SU-DHL-6 (cell line): ENCODE measurements around the gene HOXD10.

Experiments
- H2AFZ ChIP-seq: fragments of 200-600 bp; sonication (generic); 2 replicates; pipeline ENCODE4 v1.6.1; 2014; ENCODE audit warnings: low read depth, mild to moderate bottlenecking, moderate library complexity, mixed read lengths, antibody characterized with exemption, low read length; ENCODE audit not compliant: severe bottlenecking
- H3F3A ChIP-seq: fragments of 200-600 bp; shearing (Covaris generic); 2 replicates; pipeline ENCODE4 v1.6.0; 2016; ENCODE audit warnings: antibody characterized with exemption, mild to moderate bottlenecking; ENCODE audit not compliant: insufficient read depth
- H3K27ac ChIP-seq: fragments of 200-600 bp; sonication (generic); 2 replicates; pipeline ENCODE4 v1.5.1; 2016; ENCODE audit warnings: low read depth, mild to moderate bottlenecking, low read length, moderate library complexity, mixed read lengths
- H3K27me3 ChIP-seq: fragments of 200-600 bp; sonication (generic), shearing (Covaris generic); 2 replicates; pipeline ENCODE4 v1.6.0; 2014; ENCODE audit warnings: mild to moderate bottlenecking, low read length
- H3K36me3 ChIP-seq: fragments of 200-600 bp; sonication (generic); 2 replicates; pipeline ENCODE4 v1.6.1; 2014; ENCODE audit warnings: mild to moderate bottlenecking, low read length, mixed read lengths
- H3K4me2 ChIP-seq: fragments of 300-600, 200-600 bp; shearing (Covaris generic), sonication (generic); 2 replicates; pipeline ENCODE4 v1.6.0; 2014; ENCODE audit warnings: low read length, low read depth, mild to moderate bottlenecking; ENCODE audit not compliant: poor library complexity, severe bottlenecking
- H3K4me3 ChIP-seq: fragments of 200-600 bp; sonication (generic); 2 replicates; pipeline ENCODE4 v1.5.1; 2014; ENCODE audit warnings: antibody characterized with exemption, low read length, mild to moderate bottlenecking, mixed read lengths; ENCODE audit not compliant: insufficient read depth, poor library complexity, severe bottlenecking
- H3K79me2 ChIP-seq: fragments of 200-600 bp; sonication (generic); 2 replicates; pipeline ENCODE4 v1.6.1; 2014; ENCODE audit warnings: mild to moderate bottlenecking, low read length, moderate library complexity; ENCODE audit not compliant: insufficient read depth
- H3K9ac ChIP-seq: fragments of 200-600 bp; sonication (generic); 2 replicates; pipeline ENCODE4 v1.7.0; 2014; ENCODE audit warnings: mild to moderate bottlenecking, low read length
- H3K9me2 ChIP-seq: fragments of 200-600 bp; sonication (generic); replicated peaks from 2 replicates; pipeline ENCODE4 v1.6.1; 2014; ENCODE audit warnings: low read length; ENCODE audit not compliant: insufficient read depth
- H3K9me3 ChIP-seq: fragments of 200-600 bp; sonication (generic); 2 replicates; pipeline ENCODE4 v1.6.1; 2014; ENCODE audit warnings: low read length, mixed read lengths; ENCODE audit not compliant: insufficient read depth
- H4K20me1 ChIP-seq: fragments of 200-600 bp; sonication (generic); 2 replicates; pipeline ENCODE4 v1.6.1; 2014; ENCODE audit warnings: low read depth, mild to moderate bottlenecking, antibody characterized with exemption, low read length, moderate library complexity, mixed read lengths
- EZH2phosphoT487 ChIP-seq: fragments of 200-600 bp; sonication (generic), shearing (Covaris generic); conservative IDR thresholded peaks from 2 replicates; pipeline ENCODE4 v1.6.1; 2018; ENCODE audit warnings: mild to moderate bottlenecking, antibody characterized with exemption, low read length, moderate library complexity, mixed read lengths
- TF ChIP-seq, protein P1 (sequence below): fragments of 200-600 bp; sonication (generic); IDR thresholded peaks from one replicate; pipeline ENCODE4 v1.5.1; 2017; ENCODE audit warnings: antibody characterized with exemption, mild to moderate bottlenecking, low read length, moderate library complexity; ENCODE audit not compliant: insufficient read depth, poor library complexity, severe bottlenecking

Gene HOXD10

DNA sequence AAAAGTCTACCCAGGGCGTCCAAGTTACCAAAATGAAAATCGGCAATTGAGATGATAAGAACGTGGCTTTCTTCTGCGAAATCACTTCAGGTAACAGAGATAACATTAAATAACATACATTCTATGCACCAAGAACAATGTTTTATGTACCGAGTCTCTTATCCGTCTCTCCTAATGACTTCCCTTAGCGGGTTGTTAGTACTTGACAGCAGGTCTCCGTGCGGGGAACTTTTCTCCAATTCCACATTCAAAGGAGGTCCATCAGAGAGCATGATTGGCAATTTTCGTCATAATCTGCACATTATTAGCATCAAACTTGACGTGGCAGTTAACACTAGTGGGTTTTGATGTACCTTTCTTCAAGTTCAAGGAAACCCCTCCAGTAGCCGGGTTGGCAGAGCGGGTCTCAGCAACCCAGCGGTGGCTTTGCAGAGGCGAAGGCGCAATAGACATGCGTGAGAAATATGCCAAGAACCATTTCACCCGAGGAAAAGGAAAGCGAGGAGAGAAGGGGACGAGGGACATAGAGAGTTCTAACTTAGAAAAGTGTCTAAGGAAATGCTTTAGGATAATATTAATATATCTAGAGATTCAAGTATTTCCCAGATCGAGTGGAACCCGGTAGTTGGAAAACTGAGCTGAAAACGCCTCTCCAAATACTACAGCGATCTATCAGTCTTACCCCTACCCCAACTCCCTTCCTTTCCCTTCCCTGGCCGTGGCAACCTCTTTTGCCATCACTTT is 37.9 kb upstream of the HOXD10 start:
- H3K4me3 ChIP-seq: no peak overlapping the region
- H3K9me3 ChIP-seq: no peaks in the 10 kb centered on the region
- H3K9ac ChIP-seq: no peak overlapping the region
- H3K27ac ChIP-seq: no peak overlapping the region
- no peak overlapping the region for H2AFZ ChIP-seq
- H3K4me2 ChIP-seq: no peak overlapping the region
- H3K9me2 ChIP-seq: no peaks in the 10 kb centered on the region
- no peaks in the 10 kb centered on the region for H4K20me1 ChIP-seq
- no peaks in the 10 kb centered on the region for H3K27me3 ChIP-seq
- H3K36me3 ChIP-seq: no peaks in the 10 kb centered on the region
- H3F3A ChIP-seq: no peaks in the 10 kb centered on the region
- TF ChIP-seq, protein P1, sequence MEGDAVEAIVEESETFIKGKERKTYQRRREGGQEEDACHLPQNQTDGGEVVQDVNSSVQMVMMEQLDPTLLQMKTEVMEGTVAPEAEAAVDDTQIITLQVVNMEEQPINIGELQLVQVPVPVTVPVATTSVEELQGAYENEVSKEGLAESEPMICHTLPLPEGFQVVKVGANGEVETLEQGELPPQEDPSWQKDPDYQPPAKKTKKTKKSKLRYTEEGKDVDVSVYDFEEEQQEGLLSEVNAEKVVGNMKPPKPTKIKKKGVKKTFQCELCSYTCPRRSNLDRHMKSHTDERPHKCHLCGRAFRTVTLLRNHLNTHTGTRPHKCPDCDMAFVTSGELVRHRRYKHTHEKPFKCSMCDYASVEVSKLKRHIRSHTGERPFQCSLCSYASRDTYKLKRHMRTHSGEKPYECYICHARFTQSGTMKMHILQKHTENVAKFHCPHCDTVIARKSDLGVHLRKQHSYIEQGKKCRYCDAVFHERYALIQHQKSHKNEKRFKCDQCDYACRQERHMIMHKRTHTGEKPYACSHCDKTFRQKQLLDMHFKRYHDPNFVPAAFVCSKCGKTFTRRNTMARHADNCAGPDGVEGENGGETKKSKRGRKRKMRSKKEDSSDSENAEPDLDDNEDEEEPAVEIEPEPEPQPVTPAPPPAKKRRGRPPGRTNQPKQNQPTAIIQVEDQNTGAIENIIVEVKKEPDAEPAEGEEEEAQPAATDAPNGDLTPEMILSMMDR: no peak
- TF ChIP-seq EZH2phosphoT487: no peak
- no peaks in the 10 kb centered on the region for H3K79me2 ChIP-seq

DNA sequence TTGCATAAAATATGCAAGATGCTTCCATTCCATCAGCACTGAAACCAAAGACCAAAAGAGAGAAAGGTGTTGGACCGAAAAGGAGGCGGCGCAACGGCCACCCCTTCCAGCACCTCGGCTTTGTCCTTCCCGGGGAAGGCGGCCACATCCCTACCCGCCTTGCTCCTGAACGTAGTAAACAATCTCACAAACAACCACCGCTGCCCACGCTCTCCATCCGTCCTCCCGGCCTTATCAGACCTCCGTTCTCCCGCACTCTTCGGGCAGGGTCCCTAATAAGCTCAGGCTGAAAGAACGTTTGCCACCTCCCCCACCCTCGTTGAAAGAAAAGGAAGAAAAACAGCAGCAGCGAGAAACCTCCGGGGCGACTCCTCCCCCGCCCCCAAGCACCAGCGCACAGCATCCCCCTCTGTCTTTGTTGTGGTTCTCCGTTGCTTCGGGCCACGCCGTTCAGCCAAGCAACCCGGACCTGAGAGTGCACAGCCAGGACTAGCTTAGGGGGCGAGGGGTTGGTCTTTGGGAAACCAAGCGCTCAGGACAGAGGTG is 37.2 kb upstream of the HOXD10 start:
- H3K27ac ChIP-seq: no peak overlapping the region
- no peak overlapping the region for H3K4me2 ChIP-seq
- no peaks in the 10 kb centered on the region for H3F3A ChIP-seq
- no peaks in the 10 kb centered on the region for H3K9me2 ChIP-seq
- H3K9me3 ChIP-seq: no peaks in the 10 kb centered on the region
- no peak overlapping the region for H2AFZ ChIP-seq
- no peaks in the 10 kb centered on the region for H3K79me2 ChIP-seq
- no peaks in the 10 kb centered on the region for H3K27me3 ChIP-seq
- H3K4me3 ChIP-seq: no peak overlapping the region
- H3K9ac ChIP-seq: no peak overlapping the region
- no peaks in the 10 kb centered on the region for H4K20me1 ChIP-seq
- H3K36me3 ChIP-seq: no peaks in the 10 kb centered on the region
- TF ChIP-seq EZH2phosphoT487: no peak
- TF ChIP-seq, protein P1: no peak

DNA sequence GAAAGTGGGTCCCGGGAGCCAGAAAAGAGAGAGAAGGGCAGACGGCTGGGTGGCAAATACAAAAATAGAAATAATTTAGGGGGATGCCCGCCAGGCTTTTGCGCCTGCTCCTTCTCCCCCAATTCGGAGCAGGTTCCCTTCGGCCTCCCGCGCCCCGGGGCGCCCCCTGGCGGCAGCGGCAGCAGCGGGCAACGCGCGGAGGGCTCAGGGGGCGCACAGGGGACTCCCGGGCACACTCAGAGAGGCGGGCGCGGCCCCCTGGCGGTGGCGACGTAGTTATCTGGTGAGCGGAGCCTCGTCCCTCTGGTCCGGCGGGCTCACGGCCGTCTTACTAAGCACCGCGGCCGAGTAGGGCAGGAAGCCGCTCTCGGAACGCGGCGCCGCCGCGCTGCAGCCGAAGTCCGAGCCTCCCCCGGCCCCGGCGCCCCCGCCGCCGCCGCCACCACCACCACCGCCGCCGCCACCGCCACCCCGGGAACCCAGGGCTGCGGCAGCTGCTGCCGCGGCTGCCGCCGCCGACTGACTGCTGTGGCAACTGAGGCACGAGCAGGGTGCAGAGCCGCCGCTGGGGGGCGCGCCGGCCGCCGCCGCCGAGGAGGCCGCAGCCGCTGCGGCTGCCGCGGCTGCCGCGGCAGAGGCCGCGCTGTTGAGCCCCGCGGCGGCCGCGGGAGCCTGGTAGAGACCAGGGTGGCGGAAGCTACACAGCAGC is 36.6 kb upstream of the HOXD10 start:
- no peak for TF ChIP-seq EZH2phosphoT487
- TF ChIP-seq, protein P1: no peak
- no peaks in the 10 kb centered on the region for H4K20me1 ChIP-seq
- H3K9me2 ChIP-seq: no peaks in the 10 kb centered on the region
- H3K4me2 ChIP-seq: no peak overlapping the region
- H3K9me3 ChIP-seq: no peaks in the 10 kb centered on the region
- H3K27me3 ChIP-seq: no peaks in the 10 kb centered on the region
- no peak overlapping the region for H3K4me3 ChIP-seq
- no peak overlapping the region for H3K27ac ChIP-seq
- no peak overlapping the region for H3K9ac ChIP-seq
- H3F3A ChIP-seq: no peaks in the 10 kb centered on the region
- H3K79me2 ChIP-seq: no peaks in the 10 kb centered on the region
- H2AFZ ChIP-seq: no peak overlapping the region
- no peaks in the 10 kb centered on the region for H3K36me3 ChIP-seq
